ENCODE results near the gene TMEM74B. TPM values are rescaled to one million over a fixed set of nuclear protein-coding genes. Genes with fewer than 3 reads are reported as not detected.

TMEM74B gene
- total and polyA plus RNA-seq, 9 of the 15 experiments (the other 6 are each of a cell fraction or from before 2014, with no cell fraction given): 0.24 to 19.0 (median 7.5) TPM

- peak; percentile 43; the same call in 1 of the 2 replicates for TF ChIP-seq ZNF407 (IDR thresholded peaks at IDR 0.05; ENCODE audit: low read depth)
- TF ChIP-seq HLTF (IDR thresholded peaks at IDR 0.05): peak; percentile 91
- TF ChIP-seq CSDE1 (IDR thresholded peaks at IDR 0.05): peak in 1 of 2 experiments; percentile 75; a peak in 1 of 4 replicates
- TF ChIP-seq POLR2B (IDR thresholded peaks at IDR 0.05; ENCODE audit: low read depth, partially characterized antibody): peak; percentile 56
- TF ChIP-seq ZNF445 (CRISPR knock-in tag; IDR thresholded peaks at IDR 0.05; ENCODE audit: low read depth): no peak
- peak; percentile 68; the same call in 1 of the 2 replicates for TF ChIP-seq ELF4 (CRISPR knock-in tag; IDR thresholded peaks at IDR 0.05)
- TF ChIP-seq SLC30A9 (CRISPR knock-in tag; IDR thresholded peaks at IDR 0.05): no peak
- peak; percentile 47; the same call in 1 of the 2 replicates for TF ChIP-seq ADNP (tag; IDR thresholded peaks at IDR 0.05)
- TF ChIP-seq NKRF (IDR thresholded peaks at IDR 0.05; ENCODE audit: borderline replicate concordance): peak; percentile 65
- TF ChIP-seq VEZF1 (CRISPR knock-in tag; IDR thresholded peaks at IDR 0.05): no peak
- TF ChIP-seq YBX1 (IDR thresholded peaks at IDR 0.05): peak; percentile 30; the same call in 1 of the 2 replicates
- peak; percentile 80 for TF ChIP-seq ARHGAP35 (IDR thresholded peaks at IDR 0.05; ENCODE audit: partially characterized antibody)
- TF ChIP-seq BRF2 (IDR thresholded peaks at IDR 0.05; ENCODE audit: borderline replicate concordance, insufficient read depth, insufficient read length): no peak
- no peak for TF ChIP-seq ZNF24 (IDR thresholded peaks at IDR 0.05)
- TF ChIP-seq LEF1 (IDR thresholded peaks at IDR 0.05): 0 out of 2 replicates have a peak, but pooled peaks have one; percentile 8
Observed at GRCh38 chr20:1188347-1188746, 3.6 kb upstream of the TMEM74B start (continued).

Data from K562 (cell line).